A673 (cell line): ENCODE data around the gene SPAG16.

Experiments
- EZH2 ChIP-seq: fragments of 200-600 bp; sonication (generic); IDR thresholded peaks from 2 replicates; pipeline ENCODE4 v1.6.1; 2017; ENCODE audit warnings: borderline replicate concordance, low read depth, mild to moderate bottlenecking, mixed read lengths, antibody characterized with exemption, low read length; ENCODE audit not compliant: poor library complexity, severe bottlenecking
- TF ChIP-seq, protein P1 (sequence below): fragments of 300-800, 200-600 bp; sonication (generic); conservative IDR thresholded peaks from 2 replicates; pipeline ENCODE4 v1.5.1; 2017; ENCODE audit warnings: low read depth, mild to moderate bottlenecking, antibody characterized with exemption, low read length, moderate library complexity, mixed read lengths

DNA sequence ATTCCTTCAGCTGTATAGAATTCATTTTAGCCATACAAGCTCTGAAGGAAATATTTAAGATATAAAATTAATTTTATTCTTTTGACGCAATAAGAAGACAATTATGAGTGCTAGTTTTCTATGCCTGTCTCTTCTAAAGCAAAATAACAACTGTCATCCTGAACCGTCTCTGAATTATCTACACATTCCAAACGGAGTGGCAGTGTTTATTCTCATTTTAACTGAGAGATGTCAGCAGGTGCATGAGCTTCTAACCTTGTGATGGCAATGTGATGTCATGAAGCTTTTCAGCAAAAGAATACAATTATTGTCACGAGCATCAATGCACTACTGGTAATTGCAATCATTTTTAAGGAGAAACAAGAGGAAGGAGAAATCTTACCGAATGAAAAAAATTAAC lies 274.8 kb downstream of the SPAG16 start:
- TF ChIP-seq, protein P1, sequence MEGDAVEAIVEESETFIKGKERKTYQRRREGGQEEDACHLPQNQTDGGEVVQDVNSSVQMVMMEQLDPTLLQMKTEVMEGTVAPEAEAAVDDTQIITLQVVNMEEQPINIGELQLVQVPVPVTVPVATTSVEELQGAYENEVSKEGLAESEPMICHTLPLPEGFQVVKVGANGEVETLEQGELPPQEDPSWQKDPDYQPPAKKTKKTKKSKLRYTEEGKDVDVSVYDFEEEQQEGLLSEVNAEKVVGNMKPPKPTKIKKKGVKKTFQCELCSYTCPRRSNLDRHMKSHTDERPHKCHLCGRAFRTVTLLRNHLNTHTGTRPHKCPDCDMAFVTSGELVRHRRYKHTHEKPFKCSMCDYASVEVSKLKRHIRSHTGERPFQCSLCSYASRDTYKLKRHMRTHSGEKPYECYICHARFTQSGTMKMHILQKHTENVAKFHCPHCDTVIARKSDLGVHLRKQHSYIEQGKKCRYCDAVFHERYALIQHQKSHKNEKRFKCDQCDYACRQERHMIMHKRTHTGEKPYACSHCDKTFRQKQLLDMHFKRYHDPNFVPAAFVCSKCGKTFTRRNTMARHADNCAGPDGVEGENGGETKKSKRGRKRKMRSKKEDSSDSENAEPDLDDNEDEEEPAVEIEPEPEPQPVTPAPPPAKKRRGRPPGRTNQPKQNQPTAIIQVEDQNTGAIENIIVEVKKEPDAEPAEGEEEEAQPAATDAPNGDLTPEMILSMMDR: no peak
- no peak for TF ChIP-seq EZH2
